Measurements from ENCODE around the gene PDCD1.

Gene PDCD1

GRCh38 chr2:241859017-241859435 lies 332 bp upstream of the PDCD1 start:
- no peaks in the 10 kb centered on the region for H3K79me2 ChIP-seq (ENCODE audit: control insufficient read depth, low read length)
- H3K4me2 ChIP-seq (ENCODE audit: low read length): peak overlapping the region; percentile 61
- peaks cover 6% of the 10 kb centered on the region; the same call in 1 of the 2 replicates for H3K27me3 ChIP-seq (ENCODE audit: control insufficient read depth, low read length)
- no peak for TF ChIP-seq EZH2phosphoT487 (IDR thresholded peaks at IDR 0.05; ENCODE audit: borderline replicate concordance, low read length)
- no peak for TF ChIP-seq CTCF (IDR thresholded peaks at IDR 0.05; ENCODE audit: low read depth, low read length, poor library complexity, severe bottlenecking)
- no peaks in the 10 kb centered on the region for H4K20me1 ChIP-seq (ENCODE audit: control insufficient read depth, insufficient read depth, low read depth, low read length)
- no peaks in the 10 kb centered on the region for H3F3A ChIP-seq (ENCODE audit: control insufficient read depth, insufficient read depth)
- H3K27ac ChIP-seq (ENCODE audit: low read depth, low read length): no peak overlapping the region
- H3K9me2 ChIP-seq (replicated peaks; ENCODE audit: control insufficient read depth, low read length): no peaks in the 10 kb centered on the region
- peak overlapping the region; percentile 40 for H3K4me3 ChIP-seq (ENCODE audit: low read length)
- 0 out of 2 replicates have a peak, but pooled peaks cover under 1% of the 10 kb centered on the region for H3K9me3 ChIP-seq (ENCODE audit: control insufficient read depth, insufficient read depth, low read length)
- H3K4me1 ChIP-seq (ENCODE audit: control insufficient read depth, low read length): peaks cover 25% of the 10 kb centered on the region
- no peaks in the 10 kb centered on the region for H3K36me3 ChIP-seq (ENCODE audit: control insufficient read depth, low read length)

GRCh38 chr2:241857572-241858121 lies 1.0 kb downstream of the PDCD1 start:
- H3K4me3 ChIP-seq (ENCODE audit: low read length): no peak overlapping the region
- no peak overlapping the region for H3K27ac ChIP-seq (ENCODE audit: low read depth, low read length)
- no peaks in the 10 kb centered on the region for H3K9me2 ChIP-seq (replicated peaks; ENCODE audit: control insufficient read depth, low read length)
- H3K9me3 ChIP-seq (ENCODE audit: control insufficient read depth, insufficient read depth, low read length): no peaks in the 10 kb centered on the region
- H3K4me1 ChIP-seq (ENCODE audit: control insufficient read depth, low read length): peaks cover 25% of the 10 kb centered on the region
- H3K4me2 ChIP-seq (ENCODE audit: low read length): no peak overlapping the region
- TF ChIP-seq CTCF (IDR thresholded peaks at IDR 0.05; ENCODE audit: low read depth, low read length, poor library complexity, severe bottlenecking) (no peak), EZH2phosphoT487 (IDR thresholded peaks at IDR 0.05; ENCODE audit: borderline replicate concordance, low read length) (no peak)
- H3K79me2 ChIP-seq (ENCODE audit: control insufficient read depth, low read length): no peaks in the 10 kb centered on the region
- H3K27me3 ChIP-seq (ENCODE audit: control insufficient read depth, low read length): peaks cover under 1% of the 10 kb centered on the region; the same call in 1 of the 2 replicates
- no peaks in the 10 kb centered on the region for H3F3A ChIP-seq (ENCODE audit: control insufficient read depth, insufficient read depth)
- no peaks in the 10 kb centered on the region for H3K36me3 ChIP-seq (ENCODE audit: control insufficient read depth, low read length)
- no peaks in the 10 kb centered on the region for H4K20me1 ChIP-seq (ENCODE audit: control insufficient read depth, insufficient read depth, low read depth, low read length)

GRCh38 chr2:241857041-241857541 lies 1.6 kb downstream of the PDCD1 start:
- Histone ChIP-seq H3K9me2 (replicated peaks; ENCODE audit: control insufficient read depth, low read length) (no peaks in the 10 kb centered on the region), H3K27ac (ENCODE audit: low read depth, low read length) (no peak overlapping the region), H3K36me3 (ENCODE audit: control insufficient read depth, low read length) (no peaks in the 10 kb centered on the region), H3K79me2 (ENCODE audit: control insufficient read depth, low read length) (no peaks in the 10 kb centered on the region), H3K4me2 (ENCODE audit: low read length) (no peak overlapping the region), H3K9me3 (ENCODE audit: control insufficient read depth, insufficient read depth, low read length) (no peaks in the 10 kb centered on the region), H3K27me3 (ENCODE audit: control insufficient read depth, low read length) (no peaks in the 10 kb centered on the region), H4K20me1 (ENCODE audit: control insufficient read depth, insufficient read depth, low read depth, low read length) (no peaks in the 10 kb centered on the region), H3K4me3 (ENCODE audit: low read length) (no peak overlapping the region), H3F3A (ENCODE audit: control insufficient read depth, insufficient read depth) (no peaks in the 10 kb centered on the region), H3K4me1 (ENCODE audit: control insufficient read depth, low read length) (peaks cover 25% of the 10 kb centered on the region)
- no peak for TF ChIP-seq EZH2phosphoT487 (IDR thresholded peaks at IDR 0.05; ENCODE audit: borderline replicate concordance, low read length)
- no peak for TF ChIP-seq CTCF (IDR thresholded peaks at IDR 0.05; ENCODE audit: low read depth, low read length, poor library complexity, severe bottlenecking)
